HG03457 (cell line): ENCODE results near the gene CLEC1B.
A peak's percentile ranks its signal among the peaks of the same experiment; 100 is the strongest.
"Not testable (repeated sequence)": the region's sequence is repeated elsewhere in the genome, so short reads cannot be mapped to it uniquely, and the experiment has no call there.

Experiments used
- ATAC-seq: cut with Tn5 transposase; IDR thresholded peaks from one replicate; pipeline ENCODE4 v1.9.1; 2021; ENCODE audit warnings: moderate number of reproducible peaks; ENCODE audit not compliant: unreplicated experiment

The CLEC1B gene

GRCh38 chr12:9975614-9976013, 23.3 kb downstream of the CLEC1B start:
- ATAC-seq = no peak

GRCh38 chr12:9974731-9975130, 24.2 kb downstream of the CLEC1B start:
- not testable (repeated sequence) for ATAC-seq

GRCh38 chr12:9973949-9974348, 25.0 kb downstream of the CLEC1B start:
- no peak for ATAC-seq

GRCh38 chr12:9971181-9971580, 27.7 kb downstream of the CLEC1B start, which contains the start of gene CLEC12A:
Gene CLEC12A, plus strand, starts transcription at chr12:9971409. Its CDS starts 188 bp downstream, at chr12:9971597.
- ATAC-seq = no peak

GRCh38 chr12:9969673-9970072, 29.2 kb downstream of the CLEC1B start:
- no peak for ATAC-seq

- no peak for ATAC-seq
Measured at GRCh38 chr12:9961901-9962300, 37.0 kb downstream of the CLEC1B start.

- no peak for ATAC-seq
Measured at GRCh38 chr12:9961106-9961505, 37.8 kb downstream of the CLEC1B start.

- ATAC-seq = no peak
Measured at GRCh38 chr12:9960590-9960989, 38.3 kb downstream of the CLEC1B start.

GRCh38 chr12:9957834-9958233, 41.1 kb downstream of the CLEC1B start:
- no peak for ATAC-seq

- ATAC-seq = not testable (repeated sequence)
Measured at GRCh38 chr12:9952954-9953729, 45.8 kb downstream of the CLEC1B start.

- ATAC-seq = no peak
Measured at GRCh38 chr12:9951026-9951675, 47.8 kb downstream of the CLEC1B start.

- peak; percentile 68 for ATAC-seq
Measured at GRCh38 chr12:9948606-9949296, 50.2 kb downstream of the CLEC1B start.

- no peak for ATAC-seq
Measured at GRCh38 chr12:9947674-9948073, 51.2 kb downstream of the CLEC1B start.

- no peak for ATAC-seq
Measured at GRCh38 chr12:9944391-9944790, 54.5 kb downstream of the CLEC1B start.

GRCh38 chr12:9943240-9943639, 55.7 kb downstream of the CLEC1B start:
- no peak for ATAC-seq
